ENCODE data around the gene WWTR1. TPM values are rescaled to one million over a fixed set of nuclear protein-coding genes. Genes with fewer than 3 reads are reported as not detected.

WWTR1 gene
- total and polyA plus RNA-seq, 4 experiments from 2014 or later: 0.41 to 1.2 (median 1.1) TPM; not detected in 1

DNA sequence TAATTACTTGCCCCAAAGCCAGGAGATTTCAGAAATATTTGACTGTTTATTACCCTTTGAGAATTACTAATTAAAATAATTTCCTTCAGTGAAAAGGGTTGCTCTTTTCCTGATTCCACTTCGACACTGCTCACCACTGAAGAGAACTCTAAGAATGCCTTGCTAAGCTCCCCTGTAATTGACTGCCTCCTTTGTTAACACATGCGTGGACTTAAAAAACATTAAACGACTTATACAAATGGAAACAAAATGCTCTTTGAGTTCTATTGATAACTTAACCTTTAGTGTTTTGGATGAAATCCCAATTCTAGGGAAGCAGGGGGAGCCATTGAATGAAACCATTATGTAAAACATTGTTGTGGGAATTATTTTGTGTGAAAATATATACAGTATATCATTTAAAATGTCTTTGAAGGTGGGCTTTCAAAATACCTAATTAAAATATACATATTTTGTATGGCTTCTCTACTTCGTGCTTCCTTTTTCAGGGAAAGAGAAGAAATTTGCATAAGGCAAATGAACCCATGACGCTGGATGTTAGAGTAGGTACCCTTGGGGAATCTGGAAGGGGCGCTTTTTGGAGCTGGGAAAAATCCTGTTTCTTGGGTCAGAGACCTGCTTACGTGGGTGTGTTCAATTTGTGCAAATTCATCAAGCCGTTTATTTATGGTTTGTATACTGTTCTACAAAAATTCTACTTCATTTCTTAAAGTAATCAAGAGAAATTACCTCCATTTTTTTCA is 64.2 kb downstream of the WWTR1 start:
- intact Hi-C loops (cut with micrococcal nuclease): no loop called here
- ChIA-PET CTCF (ENCODE audit: partially characterized antibody) (no interaction called here), POLR2A (ENCODE audit: partially characterized antibody) (no interaction called here)
- no peak for DNase-seq
- no peak overlapping the region for H3K27ac ChIP-seq (ENCODE audit: low read depth, low read length)
- Mint-ChIP-seq H3K27me3 (peaks cover 0 to 1% of the 10 kb centered on the region in 2 donors), H3K9me3 (peaks cover 0 to 3% (median 0%) of the 10 kb centered on the region in 8 donors), H3K36me3 (no peaks in the 10 kb centered on the region), H3K27ac (peak overlapping the region in 1 of 7 donors; percentile 13), H3K4me1 (no peaks in the 10 kb centered on the region), H3K4me3 (no peak overlapping the region)
- H3K9me3 ChIP-seq (ENCODE audit: control insufficient read depth in 1 of 2, low read length in 2 of 2): no peaks in the 10 kb centered on the region
- H3K4me1 ChIP-seq (ENCODE audit: insufficient read depth, low read length): no peaks in the 10 kb centered on the region
- no peak overlapping the region for H3K4me3 ChIP-seq (ENCODE audit: low read length in 2 of 2)
- H3K36me3 ChIP-seq (ENCODE audit: insufficient read depth, low read length): no peaks in the 10 kb centered on the region
- no peaks in the 10 kb centered on the region for H3K27me3 ChIP-seq (ENCODE audit: insufficient read depth, low read length)

DNA sequence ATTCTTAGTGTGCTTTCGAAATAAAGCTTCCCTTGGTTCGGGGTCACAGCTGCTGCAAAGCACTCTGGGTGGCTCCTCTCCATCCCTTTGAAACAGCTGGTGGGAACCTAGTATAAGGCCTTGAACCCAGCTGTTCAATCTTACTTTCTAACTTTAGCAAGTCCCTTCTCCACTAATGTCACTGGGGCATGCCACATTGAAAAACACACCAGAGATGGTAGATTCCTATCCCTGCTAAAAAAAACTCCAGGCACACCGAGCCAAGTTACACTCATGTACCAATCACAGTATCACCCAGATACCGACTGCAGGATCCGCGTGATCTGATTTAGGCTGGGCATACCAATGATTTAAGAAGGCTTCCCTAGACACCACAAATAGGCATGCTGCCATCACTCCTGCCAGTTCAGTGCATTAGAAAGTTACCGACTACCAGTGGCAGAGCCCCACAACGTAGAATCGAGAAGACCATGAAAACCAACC is 65.0 kb downstream of the WWTR1 start:
- Histone ChIP-seq H3K27ac (ENCODE audit: low read depth, low read length) (no peak overlapping the region), H3K4me3 (ENCODE audit: low read length in 2 of 2) (no peak overlapping the region), H3K4me1 (ENCODE audit: insufficient read depth, low read length) (no peaks in the 10 kb centered on the region), H3K27me3 (ENCODE audit: insufficient read depth, low read length) (no peaks in the 10 kb centered on the region), H3K36me3 (ENCODE audit: insufficient read depth, low read length) (no peaks in the 10 kb centered on the region), H3K9me3 (ENCODE audit: control insufficient read depth in 1 of 2, low read length in 2 of 2) (no peaks in the 10 kb centered on the region)
- H3K27ac Mint-ChIP-seq: no peak overlapping the region
- intact Hi-C loops (cut with micrococcal nuclease): no loop called here
- H3K9me3 Mint-ChIP-seq: peaks cover 0 to 3% (median 0%) of the 10 kb centered on the region in 8 donors
- H3K27me3 Mint-ChIP-seq: peaks cover 0 to 1% of the 10 kb centered on the region in 2 donors
- H3K36me3 Mint-ChIP-seq: no peaks in the 10 kb centered on the region
- DNase-seq: no peak
- H3K4me1 Mint-ChIP-seq: no peaks in the 10 kb centered on the region
- H3K4me3 Mint-ChIP-seq: no peak overlapping the region
- POLR2A ChIA-PET (ENCODE audit: partially characterized antibody): no interaction called here
- CTCF ChIA-PET (ENCODE audit: partially characterized antibody): no interaction called here

DNA sequence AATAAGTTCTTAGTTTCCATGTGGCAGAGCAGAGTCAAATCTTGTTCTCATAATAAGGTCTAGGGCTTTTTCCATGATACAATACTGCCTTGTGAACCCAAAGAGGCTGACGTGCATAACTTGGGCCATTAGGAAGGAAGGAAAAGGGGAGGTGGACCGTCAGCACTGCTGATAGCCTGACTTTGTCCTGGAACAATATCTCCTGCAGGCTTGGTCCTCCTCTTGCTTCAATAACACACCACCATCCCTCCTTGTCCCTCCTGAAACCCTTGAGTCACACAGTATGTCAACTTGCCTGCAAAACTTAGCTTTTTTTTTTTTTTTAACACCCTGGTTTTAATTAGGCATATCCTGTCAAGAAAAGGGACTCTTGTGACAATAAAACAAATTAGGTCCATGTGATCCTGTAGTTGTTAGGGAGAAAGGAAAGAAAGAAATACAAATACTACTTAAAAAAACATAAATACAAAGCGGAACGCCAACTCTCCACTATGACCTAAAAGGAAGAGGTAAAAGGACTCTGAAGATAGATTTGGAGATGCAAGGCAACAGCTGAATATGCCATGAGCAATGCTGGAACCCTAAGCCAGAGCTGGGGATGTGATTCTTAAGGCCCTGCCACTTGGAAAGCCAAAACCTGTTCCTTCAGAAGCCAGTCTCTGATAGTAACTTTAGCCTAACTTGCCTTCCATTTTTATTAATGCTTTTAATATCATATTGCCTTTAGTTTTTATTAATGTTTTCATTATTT is 67.0 kb downstream of the WWTR1 start:
- intact Hi-C loops (cut with micrococcal nuclease): no loop called here
- ChIA-PET POLR2A (ENCODE audit: partially characterized antibody) (no interaction called here), CTCF (ENCODE audit: partially characterized antibody) (interaction anchor here (0.7 kb wide), 1 partner anchor 23 kb away, joined by 3 read pairs; no protein-coding TSS in a partner anchor)
- H3K9me3 Mint-ChIP-seq: peaks cover 0 to 3% (median 0%) of the 10 kb centered on the region in 8 donors
- Histone ChIP-seq H3K4me1 (ENCODE audit: insufficient read depth, low read length) (no peaks in the 10 kb centered on the region), H3K4me3 (ENCODE audit: low read length in 2 of 2) (no peak overlapping the region), H3K27ac (ENCODE audit: low read depth, low read length) (no peak overlapping the region), H3K27me3 (ENCODE audit: insufficient read depth, low read length) (no peaks in the 10 kb centered on the region), H3K36me3 (ENCODE audit: insufficient read depth, low read length) (no peaks in the 10 kb centered on the region), H3K9me3 (ENCODE audit: control insufficient read depth in 1 of 2, low read length in 2 of 2) (no peaks in the 10 kb centered on the region)
- no peak for DNase-seq
- no peaks in the 10 kb centered on the region for H3K36me3 Mint-ChIP-seq
- H3K4me3 Mint-ChIP-seq: no peak overlapping the region
- peaks cover 0 to 1% of the 10 kb centered on the region in 2 donors for H3K27me3 Mint-ChIP-seq
- no peaks in the 10 kb centered on the region for H3K4me1 Mint-ChIP-seq
- no peak overlapping the region for H3K27ac Mint-ChIP-seq

DNA sequence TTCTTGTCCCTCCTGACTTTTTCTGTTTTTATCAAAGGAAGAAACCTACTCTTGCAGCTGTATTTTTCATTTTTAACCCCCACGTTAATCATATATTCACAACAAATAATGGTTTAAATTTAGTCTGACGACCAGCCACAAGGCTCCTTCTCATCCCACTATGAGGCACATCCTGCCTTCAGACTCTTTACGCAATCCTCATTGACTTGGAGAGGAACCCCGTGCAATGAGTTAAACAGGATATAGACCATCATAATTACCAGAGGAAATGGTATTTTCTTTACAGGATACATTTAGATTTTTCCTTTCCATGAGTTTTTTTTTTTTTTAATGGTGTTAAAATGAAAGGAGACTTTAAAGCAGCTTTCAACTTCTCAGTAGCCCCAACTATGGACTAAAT is 68.5 kb downstream of the WWTR1 start:
- CTCF ChIA-PET (ENCODE audit: partially characterized antibody): interaction anchor here (1.5 kb wide), 1 partner anchor 16 kb away, joined by 3 read pairs; no protein-coding TSS in a partner anchor
- H3K27ac Mint-ChIP-seq: no peak overlapping the region
- H3K4me1 Mint-ChIP-seq: peaks cover 0 to 1% (median 0%) of the 10 kb centered on the region in 4 donors
- no peaks in the 10 kb centered on the region for H3K9me3 ChIP-seq (ENCODE audit: control insufficient read depth in 1 of 2, low read length in 2 of 2)
- H3K4me3 Mint-ChIP-seq: no peak overlapping the region
- no peaks in the 10 kb centered on the region for H3K4me1 ChIP-seq (ENCODE audit: insufficient read depth, low read length)
- H3K27me3 ChIP-seq (ENCODE audit: insufficient read depth, low read length): no peaks in the 10 kb centered on the region
- DNase-seq: no peak
- no peaks in the 10 kb centered on the region for H3K36me3 Mint-ChIP-seq
- intact Hi-C loops (cut with micrococcal nuclease): no loop called here
- H3K36me3 ChIP-seq (ENCODE audit: insufficient read depth, low read length): no peaks in the 10 kb centered on the region
- H3K4me3 ChIP-seq (ENCODE audit: low read length in 2 of 2): no peak overlapping the region
- POLR2A ChIA-PET (ENCODE audit: partially characterized antibody): no interaction called here
- no peak overlapping the region for H3K27ac ChIP-seq (ENCODE audit: low read depth, low read length)
- H3K27me3 Mint-ChIP-seq: peaks cover 4 to 6% of the 10 kb centered on the region in 2 donors
- peaks cover 0 to 3% (median 0%) of the 10 kb centered on the region in 8 donors for H3K9me3 Mint-ChIP-seq

DNA sequence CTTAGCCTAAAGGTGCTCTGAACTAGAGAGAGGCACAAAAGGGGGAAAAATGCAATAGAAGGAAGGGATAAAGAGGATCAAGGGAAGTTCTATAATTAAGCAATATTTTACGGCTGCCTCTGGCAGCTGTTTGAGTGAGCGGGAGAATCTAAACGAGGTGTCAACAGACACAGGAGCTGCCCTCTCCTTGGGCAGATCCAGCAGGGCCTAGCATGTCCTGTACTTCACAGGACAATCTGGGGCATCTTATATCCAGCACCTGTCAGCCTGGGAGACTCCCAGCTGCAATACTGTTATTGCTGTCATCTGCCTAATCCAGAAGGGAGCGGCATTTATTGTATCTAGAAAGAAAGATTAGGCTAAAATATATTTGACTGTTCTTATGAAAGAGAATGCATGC is 68.9 kb downstream of the WWTR1 start:
- CTCF ChIA-PET (ENCODE audit: partially characterized antibody): interaction anchor here (1.5 kb wide), 1 partner anchor 16 kb away, joined by 3 read pairs; no protein-coding TSS in a partner anchor

DNA sequence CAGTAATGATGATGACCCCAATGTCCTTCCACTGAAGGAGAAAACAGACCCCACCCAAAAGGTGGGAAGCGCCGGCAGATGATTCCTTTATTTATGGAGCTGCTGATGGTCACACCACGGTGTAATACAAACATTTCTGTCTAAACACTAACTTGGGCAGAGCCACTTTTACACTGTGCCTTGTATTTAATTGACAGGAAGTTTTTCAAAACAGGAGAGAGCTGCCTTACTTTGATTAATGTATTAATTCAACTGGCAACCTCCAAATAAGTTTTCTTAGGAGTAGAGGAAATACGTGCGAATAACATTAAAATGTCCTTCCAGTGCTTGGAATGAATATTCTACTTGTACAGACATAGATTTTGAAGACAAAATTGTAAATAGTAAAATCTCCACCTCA is 70.4 kb downstream of the WWTR1 start:
- Histone ChIP-seq H3K9me3 (ENCODE audit: control insufficient read depth in 1 of 2, low read length in 2 of 2) (no peaks in the 10 kb centered on the region), H3K4me1 (ENCODE audit: insufficient read depth, low read length) (no peaks in the 10 kb centered on the region), H3K27ac (ENCODE audit: low read depth, low read length) (no peak overlapping the region), H3K27me3 (ENCODE audit: insufficient read depth, low read length) (no peaks in the 10 kb centered on the region), H3K4me3 (ENCODE audit: low read length in 2 of 2) (no peak overlapping the region), H3K36me3 (ENCODE audit: insufficient read depth, low read length) (no peaks in the 10 kb centered on the region)
- no peak overlapping the region for H3K4me3 Mint-ChIP-seq
- intact Hi-C loops (cut with micrococcal nuclease): no loop called here
- H3K27me3 Mint-ChIP-seq: peaks cover 4 to 6% of the 10 kb centered on the region in 2 donors
- ChIA-PET CTCF (ENCODE audit: partially characterized antibody) (interaction anchor here (1.2 to 2.8 kb wide), 2 partner anchors 17 to 19 kb away, joined by 4 to 10 read pairs; no protein-coding TSS in a partner anchor), POLR2A (ENCODE audit: partially characterized antibody) (no interaction called here)
- H3K4me1 Mint-ChIP-seq: peaks cover 0 to 1% (median 0%) of the 10 kb centered on the region in 4 donors
- DNase-seq: no peak
- no peaks in the 10 kb centered on the region for H3K36me3 Mint-ChIP-seq
- peaks cover 0 to 3% (median 0%) of the 10 kb centered on the region in 8 donors for H3K9me3 Mint-ChIP-seq
- no peak overlapping the region for H3K27ac Mint-ChIP-seq

More for the DNA sequence above, 68.9 kb downstream of the WWTR1 start:
- peaks cover 4 to 6% of the 10 kb centered on the region in 2 donors for H3K27me3 Mint-ChIP-seq
- peaks cover 0 to 1% (median 0%) of the 10 kb centered on the region in 4 donors for H3K4me1 Mint-ChIP-seq
- no peaks in the 10 kb centered on the region for H3K36me3 Mint-ChIP-seq
- H3K9me3 ChIP-seq (ENCODE audit: control insufficient read depth in 1 of 2, low read length in 2 of 2): no peaks in the 10 kb centered on the region
- no peak overlapping the region for H3K4me3 ChIP-seq (ENCODE audit: low read length in 2 of 2)
- H3K27ac Mint-ChIP-seq: no peak overlapping the region
- H3K4me1 ChIP-seq (ENCODE audit: insufficient read depth, low read length): no peaks in the 10 kb centered on the region
- DNase-seq: no peak
- intact Hi-C loops (cut with micrococcal nuclease): no loop called here
- H3K9me3 Mint-ChIP-seq: peaks cover 0 to 3% (median 0%) of the 10 kb centered on the region in 8 donors
- H3K36me3 ChIP-seq (ENCODE audit: insufficient read depth, low read length): no peaks in the 10 kb centered on the region
- H3K4me3 Mint-ChIP-seq: no peak overlapping the region
- POLR2A ChIA-PET (ENCODE audit: partially characterized antibody): no interaction called here
- H3K27me3 ChIP-seq (ENCODE audit: insufficient read depth, low read length): no peaks in the 10 kb centered on the region
- no peak overlapping the region for H3K27ac ChIP-seq (ENCODE audit: low read depth, low read length)

DNA sequence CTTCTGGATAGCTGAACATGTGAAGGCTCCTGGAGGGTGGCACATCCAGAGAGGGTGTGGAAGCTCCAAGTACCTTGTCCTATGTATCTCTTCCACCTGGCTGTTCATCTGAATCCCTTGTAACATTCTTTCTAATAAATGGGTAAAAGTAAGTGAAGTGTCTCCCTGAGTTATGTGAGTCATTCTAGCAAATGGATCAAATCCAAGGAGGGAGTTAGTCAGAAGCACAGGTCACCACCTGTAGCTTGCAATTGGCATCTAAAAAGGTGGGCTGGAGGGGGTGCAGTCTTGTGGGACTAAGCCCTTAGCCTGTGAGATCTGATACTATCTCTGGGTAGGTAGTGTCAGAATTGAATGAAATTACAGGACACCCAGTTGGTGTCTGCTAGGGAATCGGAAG is 71.0 kb downstream of the WWTR1 start:
- Mint-ChIP-seq H3K36me3 (no peaks in the 10 kb centered on the region), H3K27me3 (peaks cover 4 to 6% of the 10 kb centered on the region in 2 donors), H3K27ac (no peak overlapping the region), H3K9me3 (peaks cover 0 to 3% (median 0%) of the 10 kb centered on the region in 8 donors), H3K4me3 (no peak overlapping the region), H3K4me1 (peaks cover 0 to 1% (median 0%) of the 10 kb centered on the region in 4 donors)
- ChIA-PET POLR2A (ENCODE audit: partially characterized antibody) (no interaction called here), CTCF (ENCODE audit: partially characterized antibody) (interaction anchor here (1.2 to 2.8 kb wide), 2 partner anchors 17 to 19 kb away, joined by 4 to 10 read pairs; no protein-coding TSS in a partner anchor)
- H3K27ac ChIP-seq (ENCODE audit: low read depth, low read length): no peak overlapping the region
- H3K4me3 ChIP-seq (ENCODE audit: low read length in 2 of 2): no peak overlapping the region
- H3K36me3 ChIP-seq (ENCODE audit: insufficient read depth, low read length): no peaks in the 10 kb centered on the region
- H3K4me1 ChIP-seq (ENCODE audit: insufficient read depth, low read length): no peaks in the 10 kb centered on the region
- intact Hi-C loops (cut with micrococcal nuclease): no loop called here
- H3K9me3 ChIP-seq (ENCODE audit: control insufficient read depth in 1 of 2, low read length in 2 of 2): no peaks in the 10 kb centered on the region
- H3K27me3 ChIP-seq (ENCODE audit: insufficient read depth, low read length): no peaks in the 10 kb centered on the region
- no peak for DNase-seq
